ENCODE results near the gene PPP1R1C.

GRCh38 chr2:182144776-182145165, 159.1 kb downstream of the PPP1R1C start:
- no peak for TF ChIP-seq POLR2A (IDR thresholded peaks at IDR 0.05)
- TF ChIP-seq CTCF (IDR thresholded peaks at IDR 0.05) = no peak
- no peak for TF ChIP-seq EP300 (IDR thresholded peaks at IDR 0.05)
